Measurements from ENCODE around the gene KLHDC7A.

Gene KLHDC7A

DNA sequence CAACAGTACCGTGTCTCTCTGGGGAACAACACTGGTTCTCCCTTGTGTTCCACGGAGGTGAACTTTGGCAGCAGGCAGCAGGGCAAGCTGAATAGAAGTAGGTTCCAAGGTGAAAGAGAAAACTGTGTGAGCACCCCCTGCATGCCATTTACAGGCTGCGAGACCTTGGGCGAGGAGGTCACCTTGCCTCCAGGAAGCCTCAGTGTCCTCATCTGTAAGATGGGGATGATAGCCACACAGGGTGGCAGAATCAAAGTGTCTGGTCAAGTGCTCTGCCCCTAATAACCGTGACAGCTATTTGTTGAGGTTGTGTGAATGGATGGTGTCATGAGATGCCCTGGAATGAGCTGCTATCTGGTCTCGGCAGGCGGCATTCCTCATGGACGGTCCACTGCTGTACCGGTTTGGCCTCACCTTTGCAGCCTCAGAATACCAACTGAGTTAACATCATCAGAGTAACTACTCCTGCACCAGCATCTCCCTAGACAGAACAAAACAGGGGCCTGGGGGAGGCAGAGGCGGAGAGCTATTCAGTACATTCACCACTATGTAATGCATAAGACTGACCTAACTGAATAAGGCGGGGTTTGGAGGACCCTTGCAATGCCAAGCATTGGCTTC is 7.4 kb upstream of the KLHDC7A start:
- no peak overlapping the region for H3K4me3 ChIP-seq (ENCODE audit: low read depth, low read length)
- TF ChIP-seq, protein P1, sequence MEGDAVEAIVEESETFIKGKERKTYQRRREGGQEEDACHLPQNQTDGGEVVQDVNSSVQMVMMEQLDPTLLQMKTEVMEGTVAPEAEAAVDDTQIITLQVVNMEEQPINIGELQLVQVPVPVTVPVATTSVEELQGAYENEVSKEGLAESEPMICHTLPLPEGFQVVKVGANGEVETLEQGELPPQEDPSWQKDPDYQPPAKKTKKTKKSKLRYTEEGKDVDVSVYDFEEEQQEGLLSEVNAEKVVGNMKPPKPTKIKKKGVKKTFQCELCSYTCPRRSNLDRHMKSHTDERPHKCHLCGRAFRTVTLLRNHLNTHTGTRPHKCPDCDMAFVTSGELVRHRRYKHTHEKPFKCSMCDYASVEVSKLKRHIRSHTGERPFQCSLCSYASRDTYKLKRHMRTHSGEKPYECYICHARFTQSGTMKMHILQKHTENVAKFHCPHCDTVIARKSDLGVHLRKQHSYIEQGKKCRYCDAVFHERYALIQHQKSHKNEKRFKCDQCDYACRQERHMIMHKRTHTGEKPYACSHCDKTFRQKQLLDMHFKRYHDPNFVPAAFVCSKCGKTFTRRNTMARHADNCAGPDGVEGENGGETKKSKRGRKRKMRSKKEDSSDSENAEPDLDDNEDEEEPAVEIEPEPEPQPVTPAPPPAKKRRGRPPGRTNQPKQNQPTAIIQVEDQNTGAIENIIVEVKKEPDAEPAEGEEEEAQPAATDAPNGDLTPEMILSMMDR (IDR thresholded peaks at IDR 0.05; ENCODE audit: borderline replicate concordance, insufficient read depth, low read depth, low read length) = no peak

DNA sequence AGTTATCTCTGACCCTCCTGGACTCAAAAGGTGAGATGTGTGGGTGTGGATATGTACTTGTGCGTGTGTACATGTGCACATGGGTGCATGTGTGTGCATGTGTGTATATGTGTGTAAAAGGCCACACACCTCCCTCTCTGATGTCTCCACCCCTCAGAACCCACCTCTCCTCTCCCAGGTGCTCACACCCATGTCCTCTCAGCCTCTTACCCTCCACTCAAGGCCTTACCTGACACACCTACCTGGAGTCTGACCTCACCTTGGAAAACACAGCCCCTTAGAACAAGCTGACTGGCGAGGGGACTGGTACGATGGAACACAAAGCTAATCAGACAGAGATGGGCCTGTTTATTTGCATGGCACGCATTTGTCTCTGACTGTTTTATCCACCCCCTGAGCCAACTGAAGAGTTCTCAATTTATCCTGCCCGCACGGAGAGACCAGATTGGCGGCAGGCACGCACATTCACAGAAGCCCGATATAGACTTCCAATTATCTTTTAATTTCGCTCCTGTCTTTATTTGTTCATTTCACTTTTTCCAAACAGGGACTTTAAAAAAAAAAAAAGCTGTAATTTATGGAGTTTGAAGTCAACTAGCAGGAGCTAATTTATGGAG is 6.1 kb upstream of the KLHDC7A start:
- no peak overlapping the region for H3K4me3 ChIP-seq (ENCODE audit: low read depth, low read length)
- TF ChIP-seq, protein P1 (IDR thresholded peaks at IDR 0.05; ENCODE audit: borderline replicate concordance, insufficient read depth, low read depth, low read length) = no peak

DNA sequence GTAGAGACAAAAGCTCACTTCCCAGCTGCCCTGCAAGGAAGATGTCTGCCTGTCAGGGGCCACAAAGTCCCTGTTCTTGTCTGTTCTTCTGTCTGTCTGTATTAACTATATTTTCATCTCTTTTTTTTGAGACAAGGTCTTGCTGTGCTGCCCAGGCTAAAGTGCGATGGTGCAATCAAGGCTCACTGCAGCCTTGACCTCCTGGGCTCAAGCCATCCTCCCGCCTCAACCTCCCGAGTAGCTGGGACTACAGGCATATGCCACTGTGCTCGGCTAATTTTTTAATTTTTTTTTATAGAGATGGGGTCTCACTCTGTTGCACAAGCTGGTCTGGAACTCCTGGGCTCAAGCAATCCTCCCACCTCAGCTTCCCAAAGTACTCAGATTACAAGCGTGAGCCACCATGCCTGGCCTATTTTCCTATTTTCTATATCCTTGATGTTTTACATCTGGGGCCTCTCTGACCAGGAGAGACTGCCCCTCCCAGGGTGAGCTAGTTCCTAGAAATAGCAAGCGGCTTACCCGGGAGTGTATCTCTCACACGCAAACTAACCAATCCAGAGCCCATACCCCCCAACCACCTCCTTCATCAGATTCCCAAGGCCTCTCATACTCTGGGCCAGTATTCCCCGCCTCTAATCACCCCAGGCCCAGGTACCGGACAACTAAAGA is 5.4 kb upstream of the KLHDC7A start:
- H3K4me3 ChIP-seq (ENCODE audit: low read depth, low read length) = no peak overlapping the region
- TF ChIP-seq, protein P1 (IDR thresholded peaks at IDR 0.05; ENCODE audit: borderline replicate concordance, insufficient read depth, low read depth, low read length) = no peak

DNA sequence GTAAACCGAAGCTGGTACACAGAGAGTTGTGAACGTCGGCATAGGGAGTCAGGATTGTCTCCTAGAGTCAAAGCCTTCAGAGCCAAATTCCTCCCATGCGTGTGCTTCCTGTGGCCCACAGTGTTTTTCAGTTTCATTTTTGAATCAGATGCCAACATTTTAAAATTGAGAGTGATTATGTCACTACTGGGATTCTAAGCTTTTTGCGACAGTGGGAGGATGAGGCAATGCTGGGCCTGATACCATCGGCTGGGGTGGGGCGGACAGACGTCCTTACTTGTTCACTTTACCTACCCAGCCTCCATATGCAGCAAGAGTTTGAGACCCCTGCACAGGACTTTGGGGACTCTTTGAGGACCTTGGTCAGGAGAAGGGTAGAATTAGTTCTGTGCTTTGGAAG is 1.3 kb upstream of the KLHDC7A start:
- TF ChIP-seq, protein P1 (IDR thresholded peaks at IDR 0.05; ENCODE audit: borderline replicate concordance, insufficient read depth, low read depth, low read length) = no peak
- no peak overlapping the region for H3K4me3 ChIP-seq (ENCODE audit: low read depth, low read length)

DNA sequence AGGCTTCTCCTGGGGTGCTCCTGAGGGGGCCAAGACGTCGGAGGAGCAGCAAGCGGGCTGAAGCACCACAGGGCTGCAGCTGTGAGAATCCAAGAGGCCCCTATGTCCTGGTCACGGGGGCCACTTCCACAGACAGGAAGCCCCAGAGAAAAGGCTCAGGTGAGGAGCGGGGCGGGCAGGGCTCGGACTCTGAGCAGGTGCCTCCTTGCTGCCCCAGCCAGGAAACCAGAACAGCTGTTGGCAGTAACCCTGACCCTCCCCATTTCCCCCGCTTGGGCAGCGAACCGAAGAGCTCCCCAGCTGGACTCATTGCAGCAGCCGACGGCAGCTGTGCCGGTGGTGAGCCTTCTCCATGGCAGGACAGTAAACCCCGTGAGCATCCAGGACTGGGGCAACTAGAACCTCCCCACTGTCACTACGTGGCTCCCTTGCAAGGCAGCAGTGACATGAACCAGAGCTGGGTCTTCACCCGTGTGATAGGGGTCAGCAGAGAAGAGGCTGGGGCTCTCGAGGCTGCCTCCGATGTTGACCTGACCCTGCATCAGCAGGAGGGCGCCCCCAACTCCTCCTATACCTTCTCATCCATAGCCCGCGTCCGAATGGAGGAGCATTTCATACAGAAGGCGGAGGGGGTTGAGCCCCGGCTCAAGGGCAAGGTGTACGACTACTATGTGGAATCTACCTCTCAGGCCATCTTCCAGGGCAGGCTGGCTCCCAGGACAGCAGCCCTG is 625 bp downstream of the KLHDC7A start:
- H3K4me3 ChIP-seq (ENCODE audit: low read depth, low read length) = no peak overlapping the region
- TF ChIP-seq, protein P1 (IDR thresholded peaks at IDR 0.05; ENCODE audit: borderline replicate concordance, insufficient read depth, low read depth, low read length) = no peak

DNA sequence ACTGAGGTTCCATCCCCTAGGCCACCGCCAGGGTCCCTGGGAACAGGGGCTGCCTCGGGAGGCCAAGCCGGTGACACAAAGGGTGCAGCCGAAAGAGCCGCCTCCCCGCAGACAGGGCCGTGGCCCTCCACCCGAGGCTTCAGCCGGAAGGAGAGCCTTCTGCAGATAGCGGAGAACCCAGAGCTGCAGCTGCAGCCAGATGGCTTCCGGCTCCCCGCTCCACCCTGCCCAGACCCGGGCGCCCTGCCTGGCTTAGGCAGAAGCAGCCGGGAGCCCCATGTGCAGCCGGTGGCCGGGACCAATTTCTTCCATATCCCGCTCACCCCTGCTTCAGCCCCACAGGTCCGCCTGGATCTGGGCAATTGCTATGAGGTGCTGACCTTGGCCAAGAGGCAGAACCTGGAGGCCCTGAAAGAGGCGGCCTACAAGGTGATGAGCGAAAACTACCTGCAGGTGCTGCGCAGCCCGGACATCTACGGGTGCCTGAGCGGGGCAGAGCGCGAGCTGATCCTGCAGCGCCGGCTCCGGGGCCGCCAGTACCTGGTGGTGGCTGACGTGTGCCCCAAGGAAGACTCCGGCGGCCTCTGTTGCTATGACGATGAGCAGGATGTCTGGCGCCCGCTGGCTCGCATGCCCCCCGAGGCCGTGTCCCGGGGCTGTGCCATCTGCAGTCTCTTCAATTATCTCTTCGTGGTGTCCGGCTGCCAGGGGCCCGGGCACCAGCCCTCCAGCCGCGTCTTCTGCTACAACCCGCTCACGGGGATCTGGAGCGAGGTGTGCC is 1.4 kb downstream of the KLHDC7A start:
- TF ChIP-seq, protein P1 (IDR thresholded peaks at IDR 0.05; ENCODE audit: borderline replicate concordance, insufficient read depth, low read depth, low read length) = no peak
- H3K4me3 ChIP-seq (ENCODE audit: low read depth, low read length) = no peak overlapping the region

Measured in GM12875 (cell line).